Liver (tissue), 9 donors: Measurements from ENCODE around the gene CCDC12. TPM values are rescaled to one million over a fixed set of nuclear protein-coding genes. Genes with fewer than 3 reads are reported as not detected.

Experiments used
- DNase-seq: peaks from one replicate; pipeline ENCODE4 v3.0.0-alpha.2; 2017; ENCODE audit warnings: low spot score
- H3K27ac ChIP-seq, 2 donors: one replicate each; pipeline ENCODE4 v1.7.0; 2013; ENCODE audit warnings: inconsistent platforms in 2 of 2, low read length in 2 of 2, control low read depth in 1 of 2, low read depth in 1 of 2, mild to moderate bottlenecking in 1 of 2
- H3K27me3 ChIP-seq, 4 donors: one replicate each; pipeline versions ENCODE4 v1.6.1 to v1.7.0; 2013; ENCODE audit warnings: low read length in 3 of 4, inconsistent platforms in 1 of 4, mild to moderate bottlenecking in 1 of 4, moderate library complexity in 1 of 4; ENCODE audit not compliant: control insufficient read depth in 4 of 4, insufficient read depth in 4 of 4
- H3K36me3 ChIP-seq, 4 donors: one replicate each; pipeline versions ENCODE4 v1.6.1 to v1.7.0; 2013; ENCODE audit warnings: low read length in 3 of 4, mild to moderate bottlenecking in 3 of 4, low read depth in 1 of 4, moderate library complexity in 1 of 4; ENCODE audit not compliant: control insufficient read depth in 4 of 4, insufficient read depth in 3 of 4
- H3K4me1 ChIP-seq, 4 donors: one replicate each; pipeline versions ENCODE4 v1.6.1 to v1.7.0; 2013; ENCODE audit warnings: low read length in 3 of 4, mild to moderate bottlenecking in 3 of 4, moderate library complexity in 1 of 4; ENCODE audit not compliant: control insufficient read depth in 4 of 4, insufficient read depth in 4 of 4
- H3K4me3 ChIP-seq, 3 donors: one replicate each; pipeline versions ENCODE4 v1.6.1 to v1.7.0; 2013; ENCODE audit warnings: low read length in 3 of 3, control low read depth in 1 of 3, low read depth in 1 of 3, mild to moderate bottlenecking in 1 of 3
- H3K9ac ChIP-seq, 2 donors: one replicate each; pipeline ENCODE4 v1.7.0; 2013; ENCODE audit warnings: low read length in 2 of 2, mild to moderate bottlenecking in 2 of 2, moderate library complexity in 2 of 2, control low read depth in 1 of 2, low read depth in 1 of 2
- H3K9me3 ChIP-seq, 4 donors: one replicate each; pipeline versions ENCODE4 v1.6.1 to v1.7.0; 2013; ENCODE audit warnings: low read length in 3 of 4; ENCODE audit not compliant: control insufficient read depth in 4 of 4
- EGR1 ChIP-seq, 2 donors: IDR thresholded peaks; 2 replicates each; pipeline ENCODE4 v1.6.1; 2016 to 2018; ENCODE audit warnings: antibody characterized with exemption in 2 of 2, low read depth in 2 of 2
- FOXA1 ChIP-seq: IDR thresholded peaks from 2 replicates; pipeline ENCODE4 v1.6.1; 2016; ENCODE audit warnings: antibody characterized with exemption
- FOXA2 ChIP-seq: IDR thresholded peaks from 2 replicates; pipeline ENCODE4 v1.6.1; 2016; ENCODE audit warnings: antibody characterized with exemption
- GABPA ChIP-seq, 2 donors: IDR thresholded peaks in 1 of 2; conservative IDR thresholded peaks in 1 of 2; 2 replicates each; pipeline ENCODE4 v1.6.1; 2016; ENCODE audit warnings: antibody characterized with exemption in 2 of 2, mild to moderate bottlenecking in 1 of 2, moderate library complexity in 1 of 2
- HNF4A ChIP-seq, 2 donors: conservative IDR thresholded peaks; 2 replicates each; pipeline ENCODE4 v1.6.1; 2016; ENCODE audit warnings: antibody characterized with exemption in 2 of 2, mild to moderate bottlenecking in 2 of 2
- HNF4G ChIP-seq: IDR thresholded peaks from 2 replicates; pipeline ENCODE4 v1.6.1; 2016; ENCODE audit warnings: antibody characterized with exemption
- JUND ChIP-seq, 2 donors: IDR thresholded peaks; 2 replicates each; pipeline ENCODE4 v1.6.1; 2016; ENCODE audit warnings: antibody characterized with exemption in 2 of 2
- NR2F2 ChIP-seq: IDR thresholded peaks from 2 replicates; pipeline ENCODE4 v1.6.1; 2016; ENCODE audit warnings: antibody characterized with exemption
- RAD21 ChIP-seq, 2 donors: IDR thresholded peaks; 2 replicates each; pipeline ENCODE4 v1.6.1; 2016; ENCODE audit warnings: antibody characterized with exemption in 2 of 2, mild to moderate bottlenecking in 2 of 2
- RXRA ChIP-seq, 2 donors: IDR thresholded peaks; 2 replicates each; pipeline ENCODE4 v1.6.1; 2017 to 2018; ENCODE audit warnings: antibody characterized with exemption in 2 of 2, mild to moderate bottlenecking in 1 of 2
- SP1 ChIP-seq: IDR thresholded peaks from 2 replicates; pipeline ENCODE4 v1.6.1; 2018; ENCODE audit warnings: antibody characterized with exemption, mild to moderate bottlenecking
- TAF1 ChIP-seq: conservative IDR thresholded peaks from 2 replicates; pipeline ENCODE4 v1.6.1; 2016; ENCODE audit warnings: antibody characterized with exemption, mild to moderate bottlenecking
- YY1 ChIP-seq: IDR thresholded peaks from 2 replicates; pipeline ENCODE4 v1.6.1; 2016; ENCODE audit warnings: antibody characterized with exemption, mild to moderate bottlenecking
- WGBS: extraction: QIAGEN DNeasy Blood & Tissue Kit; methylation state at CpG from one replicate; pipeline ENCODE4 v1.1.7; 2013; 5-methylcytosine and 5-hydroxymethylcytosine counted together
- polyA plus RNA-seq, 2 donors: library from polyadenylated mRNA; stranded (reverse) in 1 of 2; unstranded in 1 of 2; fragments of 200-250 nt in 1 of 2; fragments of >200 nt in 1 of 2; fragmentation: Nextera tagmentation in 1 of 2; extraction: Ambion mirVana in 1 of 2; gene quantifications; one replicate each; pipeline versions ENCODE4 v1.2.1 to v1.2.3, GENCODE V29; 2013 to 2015
- total RNA-seq, 2 donors: library from RNA; depleted of rRNA; stranded (reverse); fragments of >200 nt; gene quantifications; one replicate each; pipeline ENCODE4 v1.2.3, GENCODE V29; 2014
- TF ChIP-seq, protein P1 (sequence below): IDR thresholded peaks from 2 replicates; pipeline ENCODE4 v1.6.1; 2016; ENCODE audit warnings: antibody characterized with exemption
- TF ChIP-seq, protein P2 (sequence below): IDR thresholded peaks from 2 replicates; pipeline ENCODE4 v1.6.1; 2016; ENCODE audit warnings: antibody characterized with exemption, mild to moderate bottlenecking
- TF ChIP-seq, protein P3 (sequence below): fragments of 150-350 bp; IDR thresholded peaks from 2 replicates; pipeline ENCODE4 v1.5.1; 2017; ENCODE audit warnings: improper control_type of control experiment, low read depth, low read length; ENCODE audit not compliant: missing input control
- TF ChIP-seq, protein P4 (sequence below): IDR thresholded peaks from 2 replicates; pipeline ENCODE4 v1.6.1; 2016; ENCODE audit warnings: antibody characterized with exemption
- TF ChIP-seq, protein P5 (sequence below): IDR thresholded peaks from 2 replicates; pipeline ENCODE4 v1.6.1; 2016; ENCODE audit warnings: antibody characterized with exemption
- donor health status: healthy.
- donor health status: healthy.
- donor health status: healthy.
- donor health status: healthy.
- donor health status: healthy.

Gene CCDC12
- total and polyA plus RNA-seq, 4 donors = 8.5 to 35.1 (median 26.6) TPM

DNA sequence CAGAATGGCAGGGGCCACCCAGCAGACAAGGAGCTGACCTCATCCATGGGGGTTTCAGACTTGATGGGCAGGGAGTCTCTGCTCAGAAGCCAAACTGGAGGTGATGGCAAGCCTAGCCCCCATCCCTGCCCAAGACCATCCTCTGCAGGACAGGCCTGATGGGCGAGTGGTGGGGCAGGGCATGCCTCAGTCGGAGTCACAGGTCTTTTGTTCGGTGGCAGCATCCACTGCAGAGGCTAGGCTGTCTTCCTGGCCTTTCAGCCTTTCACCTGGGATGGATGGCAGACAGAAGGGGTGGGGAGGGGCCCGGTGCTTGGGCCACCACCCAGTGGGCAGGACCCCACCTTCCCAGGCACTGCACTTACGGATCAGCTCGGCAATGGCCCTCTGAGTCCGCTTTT is 54.7 kb downstream of the CCDC12 start:
- Histone ChIP-seq H3K4me1 (peaks cover 2 to 12% (median 5%) of the 10 kb centered on the region in 4 donors), H3K4me3 (no peak overlapping the region), H3K36me3 (peaks cover 26 to 55% (median 40%) of the 10 kb centered on the region in 4 donors), H3K27me3 (no peaks in the 10 kb centered on the region), H3K27ac (no peak overlapping the region), H3K9me3 (no peaks in the 10 kb centered on the region), H3K9ac (no peak overlapping the region)
- TF ChIP-seq, protein P1, sequence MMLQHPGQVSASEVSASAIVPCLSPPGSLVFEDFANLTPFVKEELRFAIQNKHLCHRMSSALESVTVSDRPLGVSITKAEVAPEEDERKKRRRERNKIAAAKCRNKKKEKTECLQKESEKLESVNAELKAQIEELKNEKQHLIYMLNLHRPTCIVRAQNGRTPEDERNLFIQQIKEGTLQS = no peak
- no peak for TF ChIP-seq FOXA1
- no peak for TF ChIP-seq HNF4G
- TF ChIP-seq, protein P2, sequence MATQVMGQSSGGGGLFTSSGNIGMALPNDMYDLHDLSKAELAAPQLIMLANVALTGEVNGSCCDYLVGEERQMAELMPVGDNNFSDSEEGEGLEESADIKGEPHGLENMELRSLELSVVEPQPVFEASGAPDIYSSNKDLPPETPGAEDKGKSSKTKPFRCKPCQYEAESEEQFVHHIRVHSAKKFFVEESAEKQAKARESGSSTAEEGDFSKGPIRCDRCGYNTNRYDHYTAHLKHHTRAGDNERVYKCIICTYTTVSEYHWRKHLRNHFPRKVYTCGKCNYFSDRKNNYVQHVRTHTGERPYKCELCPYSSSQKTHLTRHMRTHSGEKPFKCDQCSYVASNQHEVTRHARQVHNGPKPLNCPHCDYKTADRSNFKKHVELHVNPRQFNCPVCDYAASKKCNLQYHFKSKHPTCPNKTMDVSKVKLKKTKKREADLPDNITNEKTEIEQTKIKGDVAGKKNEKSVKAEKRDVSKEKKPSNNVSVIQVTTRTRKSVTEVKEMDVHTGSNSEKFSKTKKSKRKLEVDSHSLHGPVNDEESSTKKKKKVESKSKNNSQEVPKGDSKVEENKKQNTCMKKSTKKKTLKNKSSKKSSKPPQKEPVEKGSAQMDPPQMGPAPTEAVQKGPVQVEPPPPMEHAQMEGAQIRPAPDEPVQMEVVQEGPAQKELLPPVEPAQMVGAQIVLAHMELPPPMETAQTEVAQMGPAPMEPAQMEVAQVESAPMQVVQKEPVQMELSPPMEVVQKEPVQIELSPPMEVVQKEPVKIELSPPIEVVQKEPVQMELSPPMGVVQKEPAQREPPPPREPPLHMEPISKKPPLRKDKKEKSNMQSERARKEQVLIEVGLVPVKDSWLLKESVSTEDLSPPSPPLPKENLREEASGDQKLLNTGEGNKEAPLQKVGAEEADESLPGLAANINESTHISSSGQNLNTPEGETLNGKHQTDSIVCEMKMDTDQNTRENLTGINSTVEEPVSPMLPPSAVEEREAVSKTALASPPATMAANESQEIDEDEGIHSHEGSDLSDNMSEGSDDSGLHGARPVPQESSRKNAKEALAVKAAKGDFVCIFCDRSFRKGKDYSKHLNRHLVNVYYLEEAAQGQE = no peak
- TF ChIP-seq, protein P3, sequence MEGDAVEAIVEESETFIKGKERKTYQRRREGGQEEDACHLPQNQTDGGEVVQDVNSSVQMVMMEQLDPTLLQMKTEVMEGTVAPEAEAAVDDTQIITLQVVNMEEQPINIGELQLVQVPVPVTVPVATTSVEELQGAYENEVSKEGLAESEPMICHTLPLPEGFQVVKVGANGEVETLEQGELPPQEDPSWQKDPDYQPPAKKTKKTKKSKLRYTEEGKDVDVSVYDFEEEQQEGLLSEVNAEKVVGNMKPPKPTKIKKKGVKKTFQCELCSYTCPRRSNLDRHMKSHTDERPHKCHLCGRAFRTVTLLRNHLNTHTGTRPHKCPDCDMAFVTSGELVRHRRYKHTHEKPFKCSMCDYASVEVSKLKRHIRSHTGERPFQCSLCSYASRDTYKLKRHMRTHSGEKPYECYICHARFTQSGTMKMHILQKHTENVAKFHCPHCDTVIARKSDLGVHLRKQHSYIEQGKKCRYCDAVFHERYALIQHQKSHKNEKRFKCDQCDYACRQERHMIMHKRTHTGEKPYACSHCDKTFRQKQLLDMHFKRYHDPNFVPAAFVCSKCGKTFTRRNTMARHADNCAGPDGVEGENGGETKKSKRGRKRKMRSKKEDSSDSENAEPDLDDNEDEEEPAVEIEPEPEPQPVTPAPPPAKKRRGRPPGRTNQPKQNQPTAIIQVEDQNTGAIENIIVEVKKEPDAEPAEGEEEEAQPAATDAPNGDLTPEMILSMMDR = no peak
- no peak for TF ChIP-seq HNF4A (conservative IDR thresholded peaks at IDR 0.05)
- TF ChIP-seq EGR1 (IDR thresholded peaks at IDR 0.05; ENCODE audit: low read depth in 2 of 2) = no peak
- no peak for TF ChIP-seq SP1
- no peak for TF ChIP-seq YY1
- TF ChIP-seq TAF1 = no peak
- TF ChIP-seq, protein P4, sequence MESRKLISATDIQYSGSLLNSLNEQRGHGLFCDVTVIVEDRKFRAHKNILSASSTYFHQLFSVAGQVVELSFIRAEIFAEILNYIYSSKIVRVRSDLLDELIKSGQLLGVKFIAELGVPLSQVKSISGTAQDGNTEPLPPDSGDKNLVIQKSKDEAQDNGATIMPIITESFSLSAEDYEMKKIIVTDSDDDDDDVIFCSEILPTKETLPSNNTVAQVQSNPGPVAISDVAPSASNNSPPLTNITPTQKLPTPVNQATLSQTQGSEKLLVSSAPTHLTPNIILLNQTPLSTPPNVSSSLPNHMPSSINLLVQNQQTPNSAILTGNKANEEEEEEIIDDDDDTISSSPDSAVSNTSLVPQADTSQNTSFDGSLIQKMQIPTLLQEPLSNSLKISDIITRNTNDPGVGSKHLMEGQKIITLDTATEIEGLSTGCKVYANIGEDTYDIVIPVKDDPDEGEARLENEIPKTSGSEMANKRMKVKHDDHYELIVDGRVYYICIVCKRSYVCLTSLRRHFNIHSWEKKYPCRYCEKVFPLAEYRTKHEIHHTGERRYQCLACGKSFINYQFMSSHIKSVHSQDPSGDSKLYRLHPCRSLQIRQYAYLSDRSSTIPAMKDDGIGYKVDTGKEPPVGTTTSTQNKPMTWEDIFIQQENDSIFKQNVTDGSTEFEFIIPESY = no peak
- no peak for TF ChIP-seq RAD21 (IDR thresholded peaks at IDR 0.05)
- TF ChIP-seq, protein P5, sequence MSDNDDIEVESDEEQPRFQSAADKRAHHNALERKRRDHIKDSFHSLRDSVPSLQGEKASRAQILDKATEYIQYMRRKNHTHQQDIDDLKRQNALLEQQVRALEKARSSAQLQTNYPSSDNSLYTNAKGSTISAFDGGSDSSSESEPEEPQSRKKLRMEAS = no peak
- TF ChIP-seq NR2F2 = no peak
- no peak for TF ChIP-seq FOXA2
- TF ChIP-seq GABPA (IDR thresholded peaks at IDR 0.05 in 1 of 2, conservative IDR thresholded peaks at IDR 0.05 in 1 of 2) = no peak
- TF ChIP-seq RXRA (IDR thresholded peaks at IDR 0.05) = no peak
- no peak for TF ChIP-seq JUND (IDR thresholded peaks at IDR 0.05)
- WGBS = 98% methylated on average over 7 of the region's 7 CpGs
- DNase-seq = no peak
